ENCODE data around the gene TRIM10.

GRCh38 chr6:30131947-30132497 is 29.0 kb downstream of the TRIM10 start:
- TF ChIP-seq CTCF (IDR thresholded peaks at IDR 0.05), result no peak
- TF ChIP-seq POLR2AphosphoS5 (IDR thresholded peaks at IDR 0.05), result no peak
